HepG2 (cell line): Measurements from ENCODE around the gene VPS25. TPM values are rescaled to one million over a fixed set of nuclear protein-coding genes. Genes with fewer than 3 reads are reported as not detected.

Experiments
- ARID3A ChIP-seq: IDR thresholded peaks from 2 replicates; pipeline ENCODE4 v1.6.1; 2012; ENCODE audit warnings: low read depth, low read length, improper control_type of control experiment
- CC2D1A ChIP-seq: sonication (generic); formaldehyde crosslinking; IDR thresholded peaks from 2 replicates; pipeline ENCODE4 v1.8.1; 2023; ENCODE audit warnings: mild to moderate bottlenecking, missing genetic modification reagents
- ERF ChIP-seq: IDR thresholded peaks from 2 replicates; pipeline ENCODE4 v1.6.1; 2018; ENCODE audit warnings: missing biosample characterization, missing genetic modification reagents
- ETV6 ChIP-seq: sonication (generic); formaldehyde crosslinking; conservative IDR thresholded peaks from 2 replicates; pipeline ENCODE4 v1.4.0; 2020; ENCODE audit warnings: missing genetic modification reagents
- FOXK2 ChIP-seq: fragments of 450-650 bp; IDR thresholded peaks from 2 replicates; pipeline ENCODE4 v1.6.1; 2016
- GZF1 ChIP-seq: sonication (generic); formaldehyde crosslinking; IDR thresholded peaks from 2 replicates; pipeline ENCODE4 v1.5.1; 2020; ENCODE audit warnings: mild to moderate bottlenecking, missing genetic modification reagents
- PPARG ChIP-seq: conservative IDR thresholded peaks from 2 replicates; pipeline ENCODE4 v1.6.1; 2016; ENCODE audit warnings: missing biosample characterization, missing genetic modification reagents
- TBX2 ChIP-seq: sonication (generic); formaldehyde crosslinking; IDR thresholded peaks from 2 replicates; pipeline ENCODE4 v1.5.0; 2020; ENCODE audit warnings: missing genetic modification reagents, mild to moderate bottlenecking, borderline replicate concordance
- ZFAT ChIP-seq: sonication (generic); formaldehyde crosslinking; conservative IDR thresholded peaks from 2 replicates; pipeline ENCODE4 v1.8.1; 2023; ENCODE audit warnings: missing genetic modification reagents, inconsistent platforms
- ZFX ChIP-seq: sonication (generic); formaldehyde crosslinking; IDR thresholded peaks from 2 replicates; pipeline ENCODE4 v1.4.0; 2020; ENCODE audit warnings: mild to moderate bottlenecking, low read depth, missing genetic modification reagents, moderate library complexity
- ZMYM3 ChIP-seq: sonication (generic); formaldehyde crosslinking; IDR thresholded peaks from 2 replicates; pipeline ENCODE4 v1.5.1; 2020; ENCODE audit warnings: mild to moderate bottlenecking, missing genetic modification reagents
- ZNF180 ChIP-seq: sonication (generic); formaldehyde crosslinking; IDR thresholded peaks from 2 replicates; pipeline ENCODE4 v1.4.0; 2020; ENCODE audit warnings: low read depth, missing genetic modification reagents, borderline replicate concordance
- ZNF256 ChIP-seq: sonication (generic); formaldehyde crosslinking; conservative IDR thresholded peaks from 2 replicates; pipeline ENCODE4 v1.4.0; 2020; ENCODE audit warnings: missing genetic modification reagents
- ZNF460 ChIP-seq: sonication (generic); formaldehyde crosslinking; IDR thresholded peaks from 2 replicates; pipeline ENCODE4 v1.5.1; 2020; ENCODE audit warnings: missing genetic modification reagents, mild to moderate bottlenecking, borderline replicate concordance
- ZNF672 ChIP-seq: sonication (generic); formaldehyde crosslinking; IDR thresholded peaks from 2 replicates; pipeline ENCODE4 v1.8.1; 2022; ENCODE audit warnings: missing genetic modification reagents
- ZSCAN12 ChIP-seq: sonication (generic); formaldehyde crosslinking; IDR thresholded peaks from 2 replicates; pipeline ENCODE4 v1.9.0; 2021; ENCODE audit warnings: mild to moderate bottlenecking, missing genetic modification reagents
- ZSCAN21 ChIP-seq: sonication (generic); formaldehyde crosslinking; IDR thresholded peaks from 2 replicates; pipeline ENCODE4 v1.8.0; 2022; ENCODE audit warnings: mild to moderate bottlenecking, missing genetic modification reagents, moderate library complexity, borderline replicate concordance
- polyA plus RNA-seq, 8 experiments: library from polyadenylated mRNA; depleted of rRNA in 3 of 8; stranded (reverse) in 7 of 8; unstranded in 1 of 8; fragments of >200 nt; fragmentation: Illumina TruSeq in 4 of 8; extraction: Trizol in 4 of 8; gene quantifications; 2 replicates each; pipeline versions ENCODE4 v1.2.1 to v1.2.3, GENCODE V29; 2011 to 2016; ENCODE audit warnings: low read depth in 4 of 8, missing spikeins in 1 of 8, mixed read lengths in 1 of 8; ENCODE audit not compliant: insufficient read depth in 1 of 8
- total RNA-seq, 5 experiments: library from RNA; depleted of rRNA; stranded (reverse); fragments of >200 nt; fragmentation: Illumina TruSeq; extraction: Trizol; gene quantifications; 2 replicates each; pipeline ENCODE4 v1.2.3, GENCODE V29; 2016; ENCODE audit warnings: low read depth in 1 of 5
- TF ChIP-seq, protein P1 (sequence below): sonication (generic); formaldehyde crosslinking; IDR thresholded peaks from 2 replicates; pipeline ENCODE4 v1.5.0; 2020; ENCODE audit warnings: missing genetic modification reagents
- TF ChIP-seq, protein P2 (sequence below): sonication (generic); formaldehyde crosslinking; conservative IDR thresholded peaks from 2 replicates; pipeline ENCODE4 v1.8.0; 2022; ENCODE audit warnings: mild to moderate bottlenecking, moderate library complexity, missing genetic modification reagents
- TF ChIP-seq, protein P3 (sequence below), 2 experiments: IDR thresholded peaks; 2 replicates each; pipeline ENCODE4 v1.6.1; 2011 to 2012; ENCODE audit warnings: low read length in 2 of 2, borderline replicate concordance in 1 of 2, low read depth in 1 of 2, mild to moderate bottlenecking in 1 of 2, moderate library complexity in 1 of 2

The VPS25 gene
- total and polyA plus RNA-seq, 2 of the 13 experiments (the other 11 are each of a cell fraction or from before 2014, with no cell fraction given), result 161 to 249 TPM

- TF ChIP-seq ETV6 (CRISPR knock-in tag) (0 out of 2 replicates have a peak, but pooled peaks have one; percentile 2), ZNF460 (CRISPR knock-in tag) (no peak; the same call in 1 of the 2 replicates), PPARG (peak; percentile 83), ERF (CRISPR knock-in tag) (peak; percentile 98), ZSCAN12 (CRISPR knock-in tag) (no peak), ZMYM3 (CRISPR knock-in tag) (peak; percentile 54; the same call in 1 of the 2 replicates), ZSCAN21 (CRISPR knock-in tag) (peak; percentile 62; the same call in 1 of the 2 replicates), TBX2 (peak; percentile 83; the same call in 1 of the 2 replicates), ZFAT (CRISPR knock-in tag) (no peak), ARID3A (no peak), ZNF180 (CRISPR knock-in tag) (no peak), ZFX (CRISPR knock-in tag) (peak; percentile 60), CC2D1A (CRISPR knock-in tag) (no peak), GZF1 (CRISPR knock-in tag) (no peak), ZNF256 (0 out of 2 replicates have a peak, but pooled peaks have one; percentile 25), FOXK2 (peak; percentile 55; the same call in 1 of the 2 replicates), ZNF672 (CRISPR knock-in tag) (no peak)
- TF ChIP-seq, protein P1, sequence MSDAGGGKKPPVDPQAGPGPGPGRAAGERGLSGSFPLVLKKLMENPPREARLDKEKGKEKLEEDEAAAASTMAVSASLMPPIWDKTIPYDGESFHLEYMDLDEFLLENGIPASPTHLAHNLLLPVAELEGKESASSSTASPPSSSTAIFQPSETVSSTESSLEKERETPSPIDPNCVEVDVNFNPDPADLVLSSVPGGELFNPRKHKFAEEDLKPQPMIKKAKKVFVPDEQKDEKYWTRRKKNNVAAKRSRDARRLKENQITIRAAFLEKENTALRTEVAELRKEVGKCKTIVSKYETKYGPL, result peak; percentile 55; the same call in 1 of the 2 replicates
- TF ChIP-seq, protein P2, sequence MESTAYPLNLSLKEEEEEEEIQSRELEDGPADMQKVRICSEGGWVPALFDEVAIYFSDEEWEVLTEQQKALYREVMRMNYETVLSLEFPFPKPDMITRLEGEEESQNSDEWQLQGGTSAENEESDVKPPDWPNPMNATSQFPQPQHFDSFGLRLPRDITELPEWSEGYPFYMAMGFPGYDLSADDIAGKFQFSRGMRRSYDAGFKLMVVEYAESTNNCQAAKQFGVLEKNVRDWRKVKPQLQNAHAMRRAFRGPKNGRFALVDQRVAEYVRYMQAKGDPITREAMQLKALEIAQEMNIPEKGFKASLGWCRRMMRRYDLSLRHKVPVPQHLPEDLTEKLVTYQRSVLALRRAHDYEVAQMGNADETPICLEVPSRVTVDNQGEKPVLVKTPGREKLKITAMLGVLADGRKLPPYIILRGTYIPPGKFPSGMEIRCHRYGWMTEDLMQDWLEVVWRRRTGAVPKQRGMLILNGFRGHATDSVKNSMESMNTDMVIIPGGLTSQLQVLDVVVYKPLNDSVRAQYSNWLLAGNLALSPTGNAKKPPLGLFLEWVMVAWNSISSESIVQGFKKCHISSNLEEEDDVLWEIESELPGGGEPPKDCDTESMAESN (CRISPR knock-in tag), result peak; percentile 84
- TF ChIP-seq, protein P3, sequence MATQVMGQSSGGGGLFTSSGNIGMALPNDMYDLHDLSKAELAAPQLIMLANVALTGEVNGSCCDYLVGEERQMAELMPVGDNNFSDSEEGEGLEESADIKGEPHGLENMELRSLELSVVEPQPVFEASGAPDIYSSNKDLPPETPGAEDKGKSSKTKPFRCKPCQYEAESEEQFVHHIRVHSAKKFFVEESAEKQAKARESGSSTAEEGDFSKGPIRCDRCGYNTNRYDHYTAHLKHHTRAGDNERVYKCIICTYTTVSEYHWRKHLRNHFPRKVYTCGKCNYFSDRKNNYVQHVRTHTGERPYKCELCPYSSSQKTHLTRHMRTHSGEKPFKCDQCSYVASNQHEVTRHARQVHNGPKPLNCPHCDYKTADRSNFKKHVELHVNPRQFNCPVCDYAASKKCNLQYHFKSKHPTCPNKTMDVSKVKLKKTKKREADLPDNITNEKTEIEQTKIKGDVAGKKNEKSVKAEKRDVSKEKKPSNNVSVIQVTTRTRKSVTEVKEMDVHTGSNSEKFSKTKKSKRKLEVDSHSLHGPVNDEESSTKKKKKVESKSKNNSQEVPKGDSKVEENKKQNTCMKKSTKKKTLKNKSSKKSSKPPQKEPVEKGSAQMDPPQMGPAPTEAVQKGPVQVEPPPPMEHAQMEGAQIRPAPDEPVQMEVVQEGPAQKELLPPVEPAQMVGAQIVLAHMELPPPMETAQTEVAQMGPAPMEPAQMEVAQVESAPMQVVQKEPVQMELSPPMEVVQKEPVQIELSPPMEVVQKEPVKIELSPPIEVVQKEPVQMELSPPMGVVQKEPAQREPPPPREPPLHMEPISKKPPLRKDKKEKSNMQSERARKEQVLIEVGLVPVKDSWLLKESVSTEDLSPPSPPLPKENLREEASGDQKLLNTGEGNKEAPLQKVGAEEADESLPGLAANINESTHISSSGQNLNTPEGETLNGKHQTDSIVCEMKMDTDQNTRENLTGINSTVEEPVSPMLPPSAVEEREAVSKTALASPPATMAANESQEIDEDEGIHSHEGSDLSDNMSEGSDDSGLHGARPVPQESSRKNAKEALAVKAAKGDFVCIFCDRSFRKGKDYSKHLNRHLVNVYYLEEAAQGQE (IDR thresholded peaks at IDR 0.05; ENCODE audit: borderline replicate concordance in 1 of 2, low read depth in 1 of 2, low read length in 2 of 2), result peak in 1 of 2 experiments; percentile 44; a peak in 2 of 4 replicates
Observed at GRCh38 chr17:42779936-42780850, 6.9 kb downstream of the VPS25 start, which contains the start of gene WNK4 (continued).
